ENCODE measurements around the gene GABBR1.

DNA sequence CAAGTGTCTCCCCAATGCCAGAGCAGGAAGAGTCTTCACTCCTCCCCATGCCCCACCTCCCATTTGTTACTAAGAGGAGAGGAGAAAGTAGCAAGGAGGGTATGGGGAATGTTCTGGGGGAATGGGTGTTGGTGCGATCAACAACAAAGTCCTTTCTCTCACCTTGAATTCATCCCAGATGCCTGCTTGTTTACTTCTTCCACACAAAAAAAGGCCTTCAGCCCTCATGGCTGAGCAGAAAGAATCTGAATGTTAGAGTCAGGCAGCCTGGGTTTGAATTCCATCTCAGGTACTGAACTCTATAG lies 33.8 kb upstream of the GABBR1 start:
- TF ChIP-seq REST (IDR thresholded peaks at IDR 0.05; ENCODE audit: borderline replicate concordance) (no peak), CTCF (IDR thresholded peaks at IDR 0.05; ENCODE audit: poor library complexity, severe bottlenecking) (no peak), SMC3 (conservative IDR thresholded peaks at IDR 0.05; ENCODE audit: poor library complexity) (no peak), EP300 (conservative IDR thresholded peaks at IDR 0.05; ENCODE audit: poor library complexity, severe bottlenecking) (no peak), TAF1 (IDR thresholded peaks at IDR 0.05; ENCODE audit: low read depth) (no peak)
